ENCODE data around the gene MRPL23. TPM values are rescaled to one million over a fixed set of nuclear protein-coding genes. Genes with fewer than 3 reads are reported as not detected.

The MRPL23 gene
- total RNA-seq, 1 experiment from 2014 or later = 109 TPM

DNA sequence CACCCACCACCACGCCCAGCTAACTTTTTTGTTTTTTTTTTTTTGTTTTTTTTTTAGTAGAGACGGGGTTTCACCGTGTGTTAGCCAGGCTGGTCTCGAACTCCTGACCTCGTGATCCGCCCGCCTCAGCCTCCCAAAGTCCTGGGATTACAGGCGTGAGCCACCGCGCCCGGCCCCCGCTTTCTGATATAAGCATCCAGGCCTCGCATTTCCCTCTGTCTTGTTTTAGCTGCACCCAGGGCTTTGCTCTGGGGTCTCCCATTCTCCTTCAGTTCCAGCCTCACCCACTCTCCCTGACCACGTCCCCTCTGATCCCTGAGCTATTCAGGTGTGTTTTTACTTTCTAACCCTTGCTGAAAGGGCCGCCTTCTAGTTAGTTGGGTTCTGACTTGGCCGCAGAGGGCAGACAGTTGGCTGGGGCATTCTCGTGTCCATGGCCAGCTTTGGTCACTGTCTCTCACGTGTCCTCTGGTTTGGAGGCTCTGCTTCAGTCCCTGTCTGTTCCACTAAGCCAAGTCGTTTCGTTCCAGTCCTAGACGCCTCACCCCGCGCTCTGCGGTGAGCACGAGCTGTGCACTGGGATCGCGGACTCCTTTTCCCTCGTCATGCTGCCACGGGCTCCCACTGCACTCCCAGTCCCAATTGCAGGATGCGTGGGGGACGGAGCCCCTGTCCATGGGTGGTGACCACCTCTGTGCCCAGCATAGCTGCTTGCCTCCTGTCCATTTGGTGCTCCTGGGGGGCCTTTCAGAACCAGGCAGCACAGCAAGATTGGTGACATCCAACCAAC, 33.7 kb upstream of the MRPL23 start:
- TF ChIP-seq ELF1 (IDR thresholded peaks at IDR 0.05; ENCODE audit: borderline replicate concordance, low read depth) (no peak), EGR1 (IDR thresholded peaks at IDR 0.05; ENCODE audit: low read depth) (no peak), ZNF274 (IDR thresholded peaks at IDR 0.05; ENCODE audit: low read depth, low read length) (no peak), SP1 (IDR thresholded peaks at IDR 0.05; ENCODE audit: low read depth) (no peak), CEBPB (IDR thresholded peaks at IDR 0.05; ENCODE audit: low read depth) (no peak), RAD21 (IDR thresholded peaks at IDR 0.05; ENCODE audit: low read depth) (no peak), CBX3 (IDR thresholded peaks at IDR 0.05; ENCODE audit: low read depth) (no peak), JUND (IDR thresholded peaks at IDR 0.05) (no peak), POLR2AphosphoS5 (IDR thresholded peaks at IDR 0.05; ENCODE audit: low read depth, low read length) (no peak), TCF7L2 (IDR thresholded peaks at IDR 0.05; ENCODE audit: borderline replicate concordance, extremely low read depth, insufficient read depth, insufficient read length) (no peak), SIN3A (IDR thresholded peaks at IDR 0.05; ENCODE audit: low read depth) (no peak)
- TF ChIP-seq, protein P1, sequence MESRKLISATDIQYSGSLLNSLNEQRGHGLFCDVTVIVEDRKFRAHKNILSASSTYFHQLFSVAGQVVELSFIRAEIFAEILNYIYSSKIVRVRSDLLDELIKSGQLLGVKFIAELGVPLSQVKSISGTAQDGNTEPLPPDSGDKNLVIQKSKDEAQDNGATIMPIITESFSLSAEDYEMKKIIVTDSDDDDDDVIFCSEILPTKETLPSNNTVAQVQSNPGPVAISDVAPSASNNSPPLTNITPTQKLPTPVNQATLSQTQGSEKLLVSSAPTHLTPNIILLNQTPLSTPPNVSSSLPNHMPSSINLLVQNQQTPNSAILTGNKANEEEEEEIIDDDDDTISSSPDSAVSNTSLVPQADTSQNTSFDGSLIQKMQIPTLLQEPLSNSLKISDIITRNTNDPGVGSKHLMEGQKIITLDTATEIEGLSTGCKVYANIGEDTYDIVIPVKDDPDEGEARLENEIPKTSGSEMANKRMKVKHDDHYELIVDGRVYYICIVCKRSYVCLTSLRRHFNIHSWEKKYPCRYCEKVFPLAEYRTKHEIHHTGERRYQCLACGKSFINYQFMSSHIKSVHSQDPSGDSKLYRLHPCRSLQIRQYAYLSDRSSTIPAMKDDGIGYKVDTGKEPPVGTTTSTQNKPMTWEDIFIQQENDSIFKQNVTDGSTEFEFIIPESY (IDR thresholded peaks at IDR 0.05; ENCODE audit: extremely low read depth, insufficient replicate concordance, low read length) = no peak
- TF ChIP-seq, protein P2, sequence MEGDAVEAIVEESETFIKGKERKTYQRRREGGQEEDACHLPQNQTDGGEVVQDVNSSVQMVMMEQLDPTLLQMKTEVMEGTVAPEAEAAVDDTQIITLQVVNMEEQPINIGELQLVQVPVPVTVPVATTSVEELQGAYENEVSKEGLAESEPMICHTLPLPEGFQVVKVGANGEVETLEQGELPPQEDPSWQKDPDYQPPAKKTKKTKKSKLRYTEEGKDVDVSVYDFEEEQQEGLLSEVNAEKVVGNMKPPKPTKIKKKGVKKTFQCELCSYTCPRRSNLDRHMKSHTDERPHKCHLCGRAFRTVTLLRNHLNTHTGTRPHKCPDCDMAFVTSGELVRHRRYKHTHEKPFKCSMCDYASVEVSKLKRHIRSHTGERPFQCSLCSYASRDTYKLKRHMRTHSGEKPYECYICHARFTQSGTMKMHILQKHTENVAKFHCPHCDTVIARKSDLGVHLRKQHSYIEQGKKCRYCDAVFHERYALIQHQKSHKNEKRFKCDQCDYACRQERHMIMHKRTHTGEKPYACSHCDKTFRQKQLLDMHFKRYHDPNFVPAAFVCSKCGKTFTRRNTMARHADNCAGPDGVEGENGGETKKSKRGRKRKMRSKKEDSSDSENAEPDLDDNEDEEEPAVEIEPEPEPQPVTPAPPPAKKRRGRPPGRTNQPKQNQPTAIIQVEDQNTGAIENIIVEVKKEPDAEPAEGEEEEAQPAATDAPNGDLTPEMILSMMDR (IDR thresholded peaks at IDR 0.05 in 2 of 3, conservative IDR thresholded peaks at IDR 0.05 in 1 of 3; ENCODE audit: borderline replicate concordance in 1 of 3, insufficient read depth in 1 of 3, low read depth in 2 of 3, low read length in 2 of 3) = no peak
- BruUV-seq (replicated peaks) = no TSS peak
- Histone ChIP-seq H3K27me3 (ENCODE audit: insufficient read depth, low read length) (no peaks in the 10 kb centered on the region), H3K9me2 (ENCODE audit: insufficient read depth) (no peaks in the 10 kb centered on the region), H2AFZ (ENCODE audit: low read depth, low read length, poor library complexity, severe bottlenecking) (no peak overlapping the region), H3K9ac (ENCODE audit: low read length) (no peak overlapping the region), H3K79me2 (ENCODE audit: insufficient read depth, low read length) (no peaks in the 10 kb centered on the region), H3K27ac (ENCODE audit: low read depth, low read length) (no peak overlapping the region), H3K4me1 (ENCODE audit: control insufficient read depth in 1 of 2, insufficient read depth in 2 of 2, low read length in 2 of 2) (no peaks in the 10 kb centered on the region), H3K4me2 (ENCODE audit: low read length) (no peak overlapping the region), H3K4me3 (replicated peaks in 1 of 2; ENCODE audit: low read depth in 1 of 2, low read length in 2 of 2) (no peak overlapping the region), H3K9me3 (ENCODE audit: control insufficient read depth in 1 of 2, insufficient read depth in 1 of 2, low read depth in 1 of 2, low read length in 2 of 2) (no peaks in the 10 kb centered on the region), H3K36me3 (ENCODE audit: control insufficient read depth in 1 of 2, insufficient read depth in 2 of 2, low read length in 2 of 2) (no peaks in the 10 kb centered on the region), H4K20me1 (ENCODE audit: insufficient read depth) (no peaks in the 10 kb centered on the region)
- DNase-seq (ENCODE audit: low read depth, low spot score) (no peak), ATAC-seq (no peak)
- ChIA-PET RAD21 (ENCODE audit: low non-redundant PET in 1 of 2, low total read pairs in 2 of 2, uncharacterized antibody in 2 of 2, unreplicated experiment in 2 of 2) (no interaction called here), CTCF (no interaction called here), POLR2A (no interaction called here)
- intact Hi-C loops (cut with micrococcal nuclease) = no loop called here

All from HCT116 (cell line).